RCC 7860 (cell line): ENCODE measurements around the gene RPL32.
A peak's percentile ranks its signal among the peaks of the same experiment; 100 is the strongest.
"Not testable (repeated sequence)": the region's sequence is repeated elsewhere in the genome, so short reads cannot be mapped to it uniquely, and the experiment has no call there.

Experiments
- DNase-seq: peaks from one replicate; pipeline ENCODE4 v3.0.0-alpha.2; 2015; ENCODE audit warnings: low spot score
- FAIRE-seq: peaks from 2 replicates; lab custom pipeline; 2012; peaks lifted over from hg19 to GRCh38; lab: Jason Lieb, UNC

RPL32 gene

GRCh38 chr3:12841149-12841969 lies at the start of gene RPL32:
TSS of gene RPL32 (minus strand) at chr3:12841565. CDS start at chr3:12840237, 1,328 bp downstream.
- peak; percentile 66 for FAIRE-seq
- DNase-seq: peak; percentile 81

DNA sequence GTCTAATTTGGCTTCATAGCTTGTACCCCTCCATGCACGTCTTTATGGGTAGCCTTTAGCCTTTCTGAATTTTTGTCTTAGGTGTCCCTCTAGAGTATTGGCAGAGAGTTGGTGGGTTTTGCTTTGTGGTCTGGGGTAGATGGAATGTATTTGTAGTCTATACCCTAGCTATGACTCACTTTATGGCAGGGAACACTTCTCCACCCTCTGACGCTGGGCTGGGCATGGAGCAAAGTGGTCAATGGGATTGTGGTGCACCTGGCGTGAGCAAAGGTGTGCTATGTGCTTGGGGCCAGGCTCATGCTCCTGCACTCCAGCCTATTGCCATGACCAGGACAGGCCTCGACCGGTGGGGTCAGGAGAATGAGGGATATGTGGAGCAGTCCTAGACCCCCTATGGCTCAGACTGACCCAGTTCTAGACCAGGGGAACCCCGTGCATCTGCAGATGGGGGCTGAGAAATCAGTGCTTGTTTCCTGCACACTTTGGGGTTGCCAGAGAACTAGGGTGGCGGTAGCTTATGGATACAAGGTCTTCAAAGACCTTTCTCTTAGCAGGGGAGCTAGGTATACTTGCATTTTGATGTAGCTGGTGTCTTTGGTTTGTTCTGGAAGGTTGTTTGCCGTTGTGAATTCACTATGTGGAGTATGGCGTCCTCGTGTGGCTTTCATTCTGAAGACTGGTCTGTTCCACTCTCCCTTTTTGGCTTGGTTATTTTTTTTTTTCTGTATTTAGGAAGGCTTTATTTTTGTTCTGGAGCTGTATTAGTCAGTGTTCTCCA lies 49.4 kb upstream of the RPL32 start:
- no peak for DNase-seq
- no peak for FAIRE-seq

- no peak for FAIRE-seq
- DNase-seq: no peak
Observed at GRCh38 chr3:12886736-12887135, 45.4 kb upstream of the RPL32 start.

- DNase-seq (no peak), FAIRE-seq (no peak)
Observed at GRCh38 chr3:12886106-12886679, 44.8 kb upstream of the RPL32 start.

- FAIRE-seq: no peak
- no peak for DNase-seq
Observed at GRCh38 chr3:12885583-12885930, 44.2 kb upstream of the RPL32 start.

DNA sequence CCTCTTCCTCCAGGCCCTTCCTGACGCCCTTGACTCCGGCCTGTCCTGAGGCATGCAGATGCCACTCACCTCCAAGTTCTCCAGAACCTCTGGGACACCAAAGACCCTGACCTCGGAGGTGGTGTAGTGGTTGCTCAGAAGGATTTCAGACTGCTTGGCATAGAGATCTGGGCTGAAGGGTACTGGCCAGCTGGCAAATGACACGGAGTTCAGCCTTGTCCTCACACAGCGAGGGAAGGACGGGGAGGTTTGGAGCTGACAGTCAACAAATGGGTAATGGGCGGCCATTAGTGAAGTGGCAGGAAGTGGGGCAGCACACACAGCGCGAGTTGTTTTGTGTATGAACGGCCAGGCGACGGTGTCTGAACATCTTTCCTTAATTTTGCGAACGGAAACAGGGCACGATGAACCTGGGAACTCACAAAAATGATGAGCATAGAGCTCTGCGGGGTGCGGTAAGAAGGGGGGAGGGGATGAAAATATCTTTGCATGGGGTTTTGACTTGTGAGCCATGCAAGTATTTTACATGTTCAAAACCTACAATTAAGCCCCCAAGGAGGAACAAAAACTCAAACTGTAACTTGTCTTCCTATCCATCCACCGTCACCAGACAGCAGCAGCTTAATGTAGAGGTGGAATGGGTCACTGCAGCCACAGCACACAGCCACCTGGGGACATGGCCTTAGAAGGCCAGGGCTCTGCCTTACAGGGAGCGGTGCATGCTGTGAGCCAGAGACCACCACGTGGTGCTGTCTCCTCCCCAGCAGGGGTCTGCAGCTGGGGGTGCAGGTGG lies 43.6 kb upstream of the RPL32 start:
- no peak for FAIRE-seq

GRCh38 chr3:12884186-12884680 lies 42.9 kb upstream of the RPL32 start:
- FAIRE-seq (no peak), DNase-seq (no peak)

More for the DNA sequence above, 43.6 kb upstream of the RPL32 start:
- DNase-seq: no peak

- no peak for FAIRE-seq
- DNase-seq: no peak
Observed at GRCh38 chr3:12882336-12883310, 41.3 kb upstream of the RPL32 start.

- DNase-seq, FAIRE-seq: not testable (repeated sequence)
Observed at GRCh38 chr3:12881858-12882257, 40.5 kb upstream of the RPL32 start.

DNA sequence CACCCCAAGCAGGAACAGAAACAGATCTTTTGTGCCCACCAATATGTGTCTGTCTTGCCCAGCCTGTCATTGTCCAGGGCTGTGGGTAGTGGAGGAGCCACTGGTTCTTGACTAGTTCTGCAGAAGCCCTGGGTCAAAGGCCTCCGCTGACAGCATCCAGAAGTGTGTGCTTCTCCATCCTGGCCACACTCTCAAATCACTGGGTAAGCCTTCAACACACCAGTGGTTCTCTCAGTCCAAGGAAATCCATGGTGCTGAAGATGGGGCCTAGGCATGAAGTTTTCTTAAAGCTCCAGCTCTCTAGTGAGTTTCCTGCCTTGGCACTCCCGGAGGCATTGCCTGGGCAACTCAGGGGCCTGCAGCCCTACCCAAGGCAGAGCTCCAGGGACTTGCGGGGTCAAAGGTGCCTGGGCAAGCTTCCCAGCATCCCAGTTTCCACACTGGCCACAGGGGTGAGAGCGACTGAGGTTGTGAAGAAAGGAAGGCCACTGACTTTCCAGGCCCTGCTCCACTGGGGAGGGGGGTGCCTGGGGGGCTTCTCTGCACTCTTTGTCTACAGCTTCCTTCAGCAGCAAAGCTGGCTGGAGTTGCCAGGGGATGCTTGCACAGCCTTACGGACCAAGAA lies 37.9 kb upstream of the RPL32 start:
- FAIRE-seq (no peak), DNase-seq (no peak)

GRCh38 chr3:12878758-12879157 lies 37.4 kb upstream of the RPL32 start:
- not testable (repeated sequence) for FAIRE-seq

GRCh38 chr3:12878141-12878574 lies 36.8 kb upstream of the RPL32 start:
- DNase-seq: no peak
- no peak for FAIRE-seq

More at GRCh38 chr3:12878758-12879157, 37.4 kb upstream of the RPL32 start:
- not testable (repeated sequence) for DNase-seq

DNA sequence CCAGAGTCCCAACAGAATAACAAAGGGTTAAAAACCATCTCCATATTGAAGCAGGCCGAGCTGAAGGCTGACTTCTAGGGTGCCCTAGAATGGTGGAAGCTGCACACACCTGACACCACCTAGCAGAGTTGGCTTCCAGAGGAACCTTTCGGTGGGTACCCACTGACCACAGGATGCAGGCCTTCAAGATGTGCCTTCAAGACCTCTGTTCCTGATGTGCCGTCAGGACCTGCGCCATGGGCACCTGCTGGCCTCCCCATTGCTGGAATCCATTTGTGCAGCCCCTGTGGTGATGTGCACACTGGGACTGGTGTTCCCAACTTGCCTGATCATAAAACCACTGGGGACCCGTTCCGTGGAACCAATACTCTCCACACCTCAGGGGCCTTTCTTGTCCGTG lies 35.7 kb upstream of the RPL32 start:
- no peak for DNase-seq
- no peak for FAIRE-seq

DNA sequence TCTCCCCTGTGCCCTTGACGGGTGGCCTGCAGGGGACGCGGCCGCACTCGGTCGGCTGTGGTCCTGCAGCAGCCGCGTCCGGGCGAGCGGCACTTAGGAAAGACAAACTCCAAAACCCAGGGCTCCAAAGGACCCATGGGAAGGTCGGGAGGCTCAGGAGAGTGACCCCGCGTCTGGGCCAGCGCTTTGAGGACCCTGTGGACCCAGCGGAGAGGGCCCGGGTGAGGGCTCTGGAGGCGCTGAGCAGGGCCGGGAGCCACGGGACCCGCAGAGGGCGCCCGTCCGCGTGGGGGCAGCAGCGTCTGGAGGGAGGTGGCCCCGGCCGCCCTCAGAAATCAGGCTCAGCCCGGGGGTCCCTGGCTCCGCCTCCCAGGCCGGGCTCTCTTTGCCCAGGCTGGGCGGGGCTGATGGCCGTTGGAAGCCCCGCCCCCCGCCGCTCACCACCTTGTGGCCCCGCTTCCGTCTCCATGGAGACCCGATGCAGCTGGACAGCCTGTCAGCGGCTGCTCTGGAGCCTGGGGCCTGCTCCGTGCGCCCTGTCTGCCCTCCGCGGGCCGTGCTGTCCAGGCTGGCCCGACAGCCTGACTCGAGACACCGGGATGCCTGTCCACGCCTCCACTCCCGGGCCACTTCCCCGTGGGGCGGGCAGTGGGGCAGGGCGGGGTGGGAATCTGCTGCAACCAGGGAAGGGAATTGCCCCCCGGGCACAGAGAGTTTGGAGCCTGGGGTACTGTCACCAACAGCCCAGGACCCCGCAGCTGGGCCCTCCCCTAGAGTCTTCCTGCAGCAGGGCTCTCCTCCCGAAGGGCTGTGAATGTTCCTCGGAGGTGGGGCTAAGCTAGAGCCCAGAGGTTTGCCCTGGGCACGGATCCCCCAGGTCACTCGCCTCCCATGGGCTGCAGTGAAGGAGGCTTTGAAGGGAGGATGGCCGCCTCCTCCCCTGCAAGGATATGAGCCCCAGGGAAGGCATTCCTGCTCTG lies 34.8 kb upstream of the RPL32 start:
- DNase-seq (no peak), FAIRE-seq (no peak)

DNA sequence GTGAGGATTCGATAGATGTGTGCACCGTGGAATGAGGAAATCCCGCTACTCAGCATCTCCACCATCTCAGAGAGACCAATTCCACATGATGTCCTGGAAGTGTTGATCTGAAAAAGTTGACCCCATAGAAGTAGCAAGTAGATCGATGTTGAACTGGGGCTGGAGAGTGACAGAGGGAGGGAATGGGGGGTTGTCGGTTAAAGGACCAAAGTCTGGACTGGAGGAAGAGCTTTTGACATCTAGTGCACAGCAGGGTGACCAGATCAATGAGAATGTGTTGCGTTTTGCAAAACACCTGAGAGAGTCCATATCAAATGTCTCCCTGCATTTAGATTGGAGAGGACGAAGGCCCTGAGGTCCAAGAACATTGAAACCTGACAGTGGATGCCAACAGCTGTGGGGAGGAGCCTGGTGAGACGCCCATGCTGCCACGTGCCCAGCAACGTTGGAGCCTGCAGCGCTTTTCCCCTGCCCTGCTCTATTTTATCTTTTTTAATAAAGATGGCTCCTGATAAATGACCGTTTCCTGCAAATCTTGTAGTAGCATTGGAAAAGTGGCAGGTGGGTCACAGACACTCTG lies 30.1 kb upstream of the RPL32 start:
- DNase-seq (no peak), FAIRE-seq (no peak)

- FAIRE-seq (no peak), DNase-seq (no peak)
Observed at GRCh38 chr3:12870942-12871341, 29.6 kb upstream of the RPL32 start.

GRCh38 chr3:12869035-12869621 lies 27.8 kb upstream of the RPL32 start:
- DNase-seq: no peak
- no peak for FAIRE-seq
